GM21529 (cell line): Measurements from ENCODE around the gene FTH1.

Experiments used
- ATAC-seq: cut with Tn5 transposase; IDR thresholded peaks from one replicate; pipeline ENCODE4 v1.9.1; 2021; ENCODE audit not compliant: unreplicated experiment

FTH1 gene

DNA sequence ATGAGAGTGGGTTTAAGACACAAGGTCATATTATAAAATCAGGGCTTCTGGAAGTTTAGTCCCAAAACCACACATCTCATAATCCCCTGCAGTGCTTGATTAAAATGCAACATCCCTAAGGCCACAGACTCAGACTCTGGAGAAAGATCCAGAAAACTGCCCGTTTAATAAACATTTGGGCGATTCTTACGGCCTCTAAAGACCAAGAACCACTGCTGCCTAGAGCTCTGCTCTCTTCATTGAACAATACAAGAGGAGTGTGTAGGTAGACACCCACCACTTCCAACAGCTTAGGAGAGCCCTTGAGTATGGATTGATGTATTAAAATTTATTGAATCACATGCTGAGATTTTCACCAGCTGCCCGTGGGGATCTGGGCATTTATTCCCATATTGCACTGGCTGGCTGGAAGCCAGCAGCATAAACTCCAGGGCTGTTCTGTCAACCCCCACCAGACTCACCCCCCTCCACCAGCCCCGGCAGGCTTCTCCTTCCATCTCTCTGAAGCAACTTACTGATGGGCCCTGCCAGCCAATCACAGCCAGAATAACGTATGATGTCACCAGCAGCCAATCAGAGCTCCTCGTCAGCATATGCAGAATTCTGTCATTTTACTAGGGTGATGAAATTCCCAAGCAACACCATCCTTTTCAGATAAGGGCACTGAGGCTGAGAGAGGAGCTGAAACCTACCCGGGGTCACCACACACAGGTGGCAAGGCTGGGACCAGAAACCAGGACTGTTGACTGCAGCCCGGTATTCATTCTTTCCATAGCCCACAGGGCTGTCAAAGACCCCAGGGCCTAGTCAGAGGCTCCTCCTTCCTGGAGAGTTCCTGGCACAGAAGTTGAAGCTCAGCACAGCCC lies 18.0 kb downstream of the FTH1 start:
- no peak for ATAC-seq

DNA sequence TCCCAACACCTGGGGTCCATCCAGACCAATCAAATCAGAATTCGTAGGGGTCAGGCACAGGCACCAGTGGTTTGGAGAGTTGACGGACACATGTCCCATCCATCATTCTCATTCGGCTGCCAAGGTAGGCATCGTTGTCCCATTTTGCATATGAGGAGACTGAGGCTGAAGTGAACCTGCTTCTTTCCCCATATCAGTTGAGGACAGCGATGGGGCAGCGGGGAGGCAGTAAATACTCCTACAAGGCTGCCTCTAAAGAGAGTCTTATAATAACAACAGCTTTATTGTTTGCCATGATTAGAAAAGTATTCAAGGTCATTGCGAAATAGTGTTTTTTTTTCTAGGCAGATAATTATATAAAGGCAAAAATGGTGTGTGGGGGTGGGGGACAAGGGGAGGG lies 18.9 kb downstream of the FTH1 start:
- ATAC-seq = no peak

DNA sequence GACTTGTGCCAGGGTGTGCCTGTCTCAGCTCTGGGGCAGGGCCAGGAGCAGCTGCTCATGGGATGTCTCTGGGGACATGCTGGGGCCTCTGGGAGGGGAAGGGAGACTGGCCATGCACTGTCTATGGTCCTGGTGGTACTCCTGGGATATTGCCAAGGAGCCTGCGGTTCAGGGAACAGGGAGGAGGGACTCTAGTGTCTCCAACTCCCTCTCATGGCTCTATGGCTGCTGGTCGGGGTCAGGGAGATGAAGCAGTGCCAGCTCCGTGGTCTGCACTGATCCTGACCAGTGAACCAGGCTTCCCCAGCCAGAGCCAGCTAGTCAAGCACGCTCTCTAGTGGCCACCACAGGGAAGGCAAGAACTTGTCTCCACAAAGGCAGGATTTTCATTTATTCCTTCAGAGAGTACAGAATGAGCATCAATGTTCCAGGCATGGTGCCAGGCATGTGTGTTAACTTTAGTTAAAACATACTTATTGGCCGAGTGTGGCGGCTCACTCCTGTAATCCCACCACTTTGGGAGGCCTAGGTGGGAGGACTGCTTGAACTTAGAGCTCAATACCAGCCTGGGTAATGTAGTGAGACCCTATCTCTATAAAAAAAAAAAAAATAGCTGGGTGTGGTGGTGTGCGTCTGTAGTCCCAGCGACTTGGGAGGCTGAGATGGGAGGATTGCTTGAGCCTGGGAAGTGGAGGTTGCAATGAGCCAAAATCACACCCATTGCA lies 19.8 kb downstream of the FTH1 start:
- no peak for ATAC-seq

DNA sequence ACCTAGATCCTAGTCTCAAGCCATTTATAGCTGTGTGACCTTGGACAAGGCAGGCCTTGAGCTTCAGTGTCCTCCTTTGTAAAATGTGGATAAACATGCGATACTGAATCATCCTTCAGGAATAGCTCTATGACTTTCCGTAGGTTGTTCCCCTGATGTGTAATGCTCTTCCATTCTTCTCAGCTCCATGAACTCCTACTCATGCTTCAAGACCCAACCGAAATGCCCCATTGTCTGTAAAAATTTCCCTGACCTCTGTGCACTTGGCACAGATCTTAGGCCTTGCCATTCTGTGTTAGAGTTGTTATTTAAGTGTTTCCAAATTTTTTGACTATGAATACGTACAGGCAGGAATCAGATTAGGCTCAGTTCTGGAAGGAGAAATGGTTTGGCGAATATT lies 20.5 kb downstream of the FTH1 start:
- no peak for ATAC-seq

DNA sequence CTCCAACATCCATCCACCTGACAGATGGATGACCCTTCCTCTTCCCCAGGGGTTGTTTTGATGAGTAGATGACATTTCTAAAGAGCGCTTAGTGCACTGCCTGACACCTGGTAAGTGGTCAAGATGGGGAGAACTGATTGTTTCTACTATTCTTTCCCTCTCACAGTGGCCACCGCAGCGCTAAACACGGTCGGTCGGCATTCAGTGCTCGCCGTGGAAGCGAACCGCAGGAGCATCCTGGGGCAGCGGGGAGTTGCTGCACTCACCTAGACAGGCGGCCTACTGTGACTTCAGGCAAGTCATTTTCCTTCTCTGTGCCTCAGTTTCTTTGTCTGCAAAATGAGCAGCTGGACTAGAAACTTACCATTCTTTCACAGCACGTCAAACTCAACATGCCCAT lies 22.2 kb downstream of the FTH1 start:
- no peak for ATAC-seq

DNA sequence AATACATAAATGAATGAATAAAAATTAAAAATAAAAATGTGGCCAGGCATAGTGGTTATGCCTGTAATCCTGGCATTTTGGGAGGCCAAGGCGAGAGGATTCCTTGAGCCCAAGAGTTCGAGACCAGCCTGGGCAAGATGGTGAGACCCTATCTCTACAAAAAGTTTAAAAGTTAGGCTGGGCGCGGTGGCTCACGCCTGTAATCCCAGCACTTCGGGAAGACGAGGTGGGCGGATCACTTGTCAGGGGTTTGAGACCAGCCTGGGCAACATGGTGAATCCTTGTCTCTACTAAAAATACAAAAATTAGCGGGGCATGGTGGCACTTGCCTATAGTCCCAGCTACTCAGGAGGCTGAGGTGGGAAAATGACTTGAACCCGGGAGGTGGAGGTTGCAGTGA lies 27.0 kb downstream of the FTH1 start:
- no peak for ATAC-seq

DNA sequence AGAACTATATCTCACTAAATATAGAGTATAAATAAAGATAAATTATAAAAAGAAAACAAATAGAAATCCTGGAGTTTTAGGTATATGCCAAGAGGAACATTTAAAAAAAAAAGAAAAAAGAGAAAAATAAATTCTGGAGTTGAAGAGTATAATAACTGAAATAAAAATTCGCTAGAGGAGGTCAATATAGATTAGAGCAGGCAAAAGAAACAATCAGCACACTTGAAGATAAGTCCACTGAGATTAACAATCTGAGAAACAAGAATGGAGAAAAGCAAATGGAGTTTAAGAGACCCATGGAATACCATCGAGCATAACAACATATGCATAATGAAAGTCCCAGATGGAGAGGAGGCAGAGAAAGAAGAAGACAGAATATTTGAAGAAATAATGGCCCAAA lies 31.6 kb downstream of the FTH1 start:
- no peak for ATAC-seq

DNA sequence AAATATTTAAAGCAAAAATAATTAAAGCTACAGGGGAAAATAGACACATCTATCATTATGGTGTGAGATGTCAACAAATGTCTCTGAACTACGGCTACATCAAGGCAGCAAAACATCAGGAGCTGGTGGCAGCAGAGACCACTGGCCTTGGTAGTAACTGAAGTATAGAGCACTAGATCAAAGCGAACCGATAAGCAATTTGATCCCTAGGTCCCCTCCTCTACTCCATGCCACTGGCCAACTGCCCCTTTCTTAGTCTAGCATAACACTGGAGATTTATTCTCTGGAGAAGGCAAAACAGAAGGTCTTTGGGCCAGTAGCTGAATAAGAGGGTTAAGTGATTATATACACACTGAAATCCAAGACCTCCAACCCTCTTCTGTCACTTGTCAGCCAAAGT lies 36.5 kb downstream of the FTH1 start:
- ATAC-seq = no peak

DNA sequence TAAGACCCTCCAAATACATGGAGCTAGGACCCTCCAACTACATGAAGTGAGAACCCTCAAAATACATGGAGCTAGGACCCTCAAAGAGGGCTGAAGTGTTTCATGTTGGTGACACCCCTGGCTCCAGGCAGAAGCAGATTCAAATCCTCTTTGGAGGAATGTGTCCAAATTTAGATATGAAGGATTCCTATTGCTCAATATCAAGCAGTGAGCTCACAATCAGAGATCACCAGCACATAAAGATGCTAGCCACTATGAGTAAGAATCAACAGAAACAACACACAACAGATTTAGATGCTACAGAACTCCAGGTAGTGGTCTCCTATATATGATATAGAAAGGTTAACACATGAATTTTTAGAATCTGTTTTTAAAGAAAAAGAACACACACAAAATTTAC lies 38.8 kb downstream of the FTH1 start:
- no peak for ATAC-seq

DNA sequence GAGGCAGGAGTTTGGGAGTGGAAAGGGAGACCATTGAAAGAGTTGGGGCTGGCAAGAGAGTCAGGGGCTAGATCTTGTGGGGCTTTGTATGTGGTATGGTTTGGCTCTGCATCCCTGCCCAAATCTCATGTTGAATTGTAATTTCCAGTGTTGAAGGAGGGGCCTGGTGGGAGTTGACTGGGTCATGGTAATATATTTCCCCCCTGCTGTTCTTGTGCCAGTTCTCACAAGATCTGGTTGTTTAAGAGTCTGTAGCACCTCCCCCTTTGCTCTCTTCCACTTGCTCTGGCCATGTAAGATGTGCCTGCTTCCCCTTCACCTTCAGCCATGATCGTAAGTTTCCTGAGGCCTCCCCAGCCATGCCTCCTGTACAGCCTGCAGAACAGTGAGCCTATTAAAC lies 39.9 kb downstream of the FTH1 start:
- no peak for ATAC-seq

DNA sequence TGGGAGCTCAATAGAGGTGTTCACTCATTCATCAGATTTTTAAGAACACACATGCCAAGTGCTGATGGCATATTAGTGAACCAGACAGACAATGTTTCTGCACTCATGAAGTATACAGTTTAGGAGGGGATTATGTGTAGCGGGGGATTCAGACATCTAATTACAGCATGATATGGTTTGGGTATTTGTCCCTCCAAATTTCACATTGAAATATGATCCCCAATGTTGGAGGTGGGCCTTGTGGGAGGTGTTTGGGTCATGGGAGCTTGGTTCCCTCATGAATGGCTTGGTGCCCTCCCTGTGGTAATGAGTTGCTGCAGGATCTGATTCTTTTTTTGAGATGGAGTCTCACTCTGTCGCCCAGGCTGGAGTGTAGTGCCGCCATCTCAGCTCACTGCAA lies 41.2 kb downstream of the FTH1 start:
- ATAC-seq = no peak

DNA sequence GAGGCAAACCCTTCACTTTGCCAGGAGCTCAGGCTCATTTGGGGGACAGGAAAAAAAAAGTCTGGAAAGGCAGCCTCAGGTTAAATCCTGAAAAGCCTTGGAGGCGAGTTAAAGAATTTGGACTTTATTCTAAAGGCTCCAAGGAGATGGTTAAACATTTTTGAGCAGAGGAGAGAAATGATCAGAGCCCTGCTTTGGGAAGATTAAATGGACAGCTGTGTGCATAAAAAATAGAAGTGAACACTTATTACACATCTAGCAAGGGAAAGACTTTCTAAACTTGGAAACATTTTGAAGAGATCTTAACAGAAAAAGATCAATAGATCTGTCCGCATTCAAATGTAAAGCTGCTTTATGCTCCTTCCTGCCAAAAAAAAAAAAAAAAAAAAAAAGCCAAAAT lies 41.7 kb downstream of the FTH1 start:
- no peak for ATAC-seq

DNA sequence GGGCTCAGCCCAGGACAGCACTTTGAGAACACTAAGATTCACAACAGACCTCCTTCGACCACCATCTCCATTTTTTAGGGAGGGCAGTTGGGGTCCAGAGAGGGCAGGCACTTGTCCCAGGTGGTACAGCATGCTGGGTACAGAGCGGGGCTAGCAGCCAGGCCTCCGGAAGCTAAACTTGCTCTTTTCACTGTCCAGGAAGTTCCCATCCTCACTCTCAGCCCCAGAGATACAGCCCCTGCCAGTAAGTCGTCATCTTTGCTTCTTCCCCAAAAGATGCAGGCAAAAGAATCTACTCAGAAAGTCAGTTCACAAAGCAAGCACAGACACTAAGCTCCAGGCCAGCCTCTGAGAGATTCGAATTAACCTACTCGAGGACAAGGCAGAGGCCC lies 43.4 kb downstream of the FTH1 start:
- ATAC-seq = no peak

DNA sequence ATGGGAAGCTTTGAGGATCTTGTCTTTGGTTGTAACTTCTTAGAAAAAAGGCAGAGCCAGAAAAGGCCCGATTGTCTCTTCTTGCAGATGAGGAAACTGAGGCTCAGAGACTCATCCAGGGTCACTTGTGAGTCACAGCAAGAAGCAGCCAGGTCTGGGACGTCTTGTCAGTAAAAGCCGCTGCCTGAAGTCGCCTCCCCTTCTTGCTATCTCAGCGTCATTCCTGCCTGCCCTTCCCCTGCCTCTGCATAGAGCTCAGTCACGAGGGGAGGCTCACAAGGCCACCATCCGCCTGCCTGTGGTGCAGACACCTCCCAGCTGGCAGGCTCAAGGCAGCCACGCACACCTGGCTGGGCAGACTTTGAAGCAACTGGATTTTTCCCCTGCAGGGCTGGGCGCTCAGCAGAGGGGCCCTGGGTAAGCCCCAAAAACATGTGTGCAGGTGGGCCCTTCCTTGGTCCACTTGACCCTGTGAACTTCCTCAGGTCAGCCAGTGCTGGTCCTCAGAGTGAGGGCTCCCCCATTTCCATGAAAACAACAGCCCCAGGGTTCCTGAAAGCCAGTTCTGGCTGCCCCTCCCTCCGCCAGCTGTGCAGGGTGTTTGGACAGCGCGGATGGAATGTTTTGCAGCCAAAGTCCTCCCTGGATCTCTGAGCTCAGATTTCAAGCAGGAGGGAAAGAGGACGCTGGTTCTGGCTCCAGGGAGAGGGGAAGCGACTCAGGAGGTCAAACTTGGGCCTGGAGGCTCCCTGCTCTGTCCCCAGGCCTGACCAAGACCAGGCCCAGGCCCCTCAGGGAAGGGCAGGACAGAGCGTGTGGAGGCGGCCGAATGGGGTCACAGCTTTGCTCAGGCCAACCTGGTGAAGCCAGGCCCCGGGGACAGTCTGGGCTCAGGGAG lies 44.0 kb downstream of the FTH1 start:
- ATAC-seq = no peak

DNA sequence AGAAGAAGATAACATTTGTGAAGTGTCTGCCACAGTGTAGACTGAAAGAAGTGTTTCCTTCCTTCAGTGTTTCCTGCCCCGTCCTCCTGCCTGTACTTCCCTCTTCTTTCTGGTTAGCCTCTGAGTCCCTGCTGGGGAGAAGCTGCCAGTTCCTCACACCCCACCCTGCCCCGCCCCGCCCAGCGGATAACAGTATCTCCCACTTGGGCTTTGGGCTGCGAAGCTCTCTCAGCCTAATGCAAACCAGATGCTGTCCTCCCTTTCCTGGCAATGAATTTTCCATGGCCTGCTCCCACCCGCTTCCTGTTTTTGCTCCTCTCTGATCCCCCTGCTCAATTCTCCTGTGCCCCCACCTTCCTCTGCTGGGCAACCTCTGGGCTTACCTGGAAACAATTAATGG lies 44.9 kb downstream of the FTH1 start:
- no peak for ATAC-seq

DNA sequence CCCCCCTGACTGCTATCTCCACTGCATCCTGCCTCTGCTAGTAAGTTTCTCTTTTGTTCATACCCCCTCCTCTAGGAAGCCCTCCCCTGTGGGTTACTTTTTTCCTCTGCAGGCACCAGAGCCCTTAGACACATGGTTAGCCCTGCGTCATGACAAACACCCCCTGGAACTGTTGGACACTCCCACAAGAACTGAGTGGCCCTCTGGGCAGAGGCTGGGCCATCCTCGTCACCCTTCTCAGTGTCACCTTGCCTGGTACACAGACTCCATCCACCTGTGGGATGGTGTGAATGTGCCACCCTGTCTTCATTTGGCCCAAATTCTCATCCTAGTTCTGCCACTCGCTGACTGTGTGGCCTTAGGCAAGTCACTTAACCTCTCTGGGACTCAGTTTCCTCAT lies 46.0 kb downstream of the FTH1 start:
- ATAC-seq = no peak

DNA sequence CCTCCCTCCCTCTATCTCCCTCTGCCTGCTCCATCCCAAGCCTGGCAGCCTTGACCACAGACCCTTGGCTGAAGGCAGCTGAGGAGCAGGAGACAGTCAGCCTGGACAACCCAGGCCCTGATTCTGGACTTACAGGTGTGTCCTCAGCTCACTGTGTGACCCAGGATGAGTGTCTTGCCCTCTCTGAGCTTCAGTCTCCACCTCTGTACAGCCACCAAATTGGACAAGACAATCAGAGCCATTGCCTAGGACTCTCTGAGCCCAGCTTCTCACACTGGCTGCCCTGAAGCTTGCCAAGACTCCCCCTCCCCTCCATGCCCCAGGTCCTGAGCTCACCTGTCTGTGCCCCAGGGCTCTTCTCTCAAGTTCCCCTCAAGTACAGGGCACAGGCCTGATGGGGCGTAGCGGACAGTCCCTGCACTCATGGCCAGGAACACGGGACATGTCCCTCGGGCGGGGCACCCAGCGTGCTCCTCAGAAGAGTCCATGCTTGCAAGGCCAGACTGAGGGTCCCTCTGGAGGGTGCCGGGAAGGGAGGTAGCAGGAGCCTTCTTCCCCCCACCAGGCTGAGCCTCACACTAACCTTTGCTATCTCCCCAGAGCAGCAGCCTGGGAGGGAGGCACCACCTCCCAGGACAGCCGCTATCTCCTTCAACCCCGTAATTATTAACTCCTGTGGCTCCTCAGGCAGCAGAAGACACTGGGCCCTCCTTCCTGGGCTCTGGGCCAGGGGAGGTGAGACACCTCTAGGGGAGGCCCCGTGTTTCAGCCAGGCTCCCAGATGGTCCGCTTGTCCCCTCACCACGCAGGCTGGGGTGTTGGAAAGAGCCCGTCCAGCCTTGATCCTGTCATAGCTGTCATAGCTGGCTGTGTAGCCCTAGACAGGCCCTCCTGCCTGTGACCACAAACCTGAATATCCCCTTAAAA lies 47.5 kb downstream of the FTH1 start:
- ATAC-seq = no peak

DNA sequence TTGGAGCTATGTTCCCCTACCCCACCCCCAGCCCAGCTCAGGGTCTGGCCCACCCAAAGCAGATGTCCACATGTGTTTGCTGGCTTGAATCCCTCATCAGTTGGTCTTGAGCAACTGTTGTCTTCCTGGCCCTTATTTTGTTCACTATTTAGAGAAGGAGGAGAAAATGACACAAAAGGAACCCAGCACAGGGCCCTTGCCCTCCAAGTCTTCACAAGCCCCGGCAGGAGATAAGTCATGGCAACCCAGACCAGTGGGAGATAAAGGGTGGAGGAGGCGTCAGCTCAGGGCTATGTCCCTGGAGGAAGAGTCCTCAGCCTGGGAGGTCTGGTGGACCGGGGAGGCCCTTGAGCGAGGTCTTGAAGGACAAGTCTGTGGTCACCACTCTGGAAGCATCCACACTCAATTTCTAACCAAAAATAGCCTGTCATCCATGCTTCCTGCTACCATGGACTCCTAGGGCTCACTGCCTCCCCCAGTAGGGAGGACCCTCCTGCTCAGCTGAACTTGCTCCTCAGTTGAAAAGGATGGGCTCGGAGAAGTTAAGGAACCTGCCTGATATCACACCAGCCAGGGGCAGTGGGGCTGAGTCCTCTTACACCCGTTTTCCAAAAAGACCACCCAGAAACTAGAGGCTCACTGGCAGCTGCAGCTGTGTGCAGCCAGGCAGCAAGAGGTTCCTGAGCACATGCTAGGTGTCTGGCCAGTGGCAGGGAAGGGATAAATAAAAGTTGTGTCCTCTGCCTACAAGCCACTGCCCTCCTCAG lies 48.3 kb downstream of the FTH1 start:
- ATAC-seq = no peak

DNA sequence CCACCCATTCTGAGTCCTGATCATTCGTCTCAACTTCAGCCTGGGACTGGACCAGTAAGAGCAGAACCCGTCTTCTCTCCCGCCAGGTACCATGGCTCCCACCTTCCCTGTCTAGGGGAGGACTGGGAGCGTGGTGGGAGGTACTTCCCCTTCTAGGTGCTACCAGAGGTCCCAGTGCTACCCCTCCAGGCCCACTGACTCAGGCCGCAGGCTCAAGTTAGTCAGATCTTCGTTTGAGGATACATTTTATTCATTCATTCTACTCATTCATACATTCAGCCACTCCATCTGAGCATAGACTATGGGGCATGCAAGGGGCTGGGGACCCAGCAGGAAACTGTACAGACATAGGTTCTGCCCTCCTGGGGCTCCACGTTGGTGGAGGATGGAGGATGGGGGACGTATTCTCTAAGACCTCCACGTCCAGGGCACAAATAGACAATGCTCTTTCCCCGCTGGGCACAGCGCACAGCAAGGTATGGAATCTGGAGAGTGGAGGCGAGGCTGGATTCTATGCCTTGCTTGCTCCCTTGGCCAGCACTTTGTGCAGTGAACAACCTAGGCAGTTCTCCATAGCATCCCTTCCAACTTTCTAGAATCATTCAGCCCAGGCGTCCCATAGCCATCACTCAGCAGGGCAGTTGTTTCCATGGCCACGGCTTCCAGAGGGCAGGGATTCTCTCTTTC lies 49.0 kb downstream of the FTH1 start:
- no peak for ATAC-seq
